GM21786 (cell line): ENCODE measurements around the gene TFPT.

Experiments used
- ATAC-seq: cut with Tn5 transposase; IDR thresholded peaks from one replicate; pipeline ENCODE4 v1.9.1; 2021; ENCODE audit not compliant: unreplicated experiment

The TFPT gene, protein sequence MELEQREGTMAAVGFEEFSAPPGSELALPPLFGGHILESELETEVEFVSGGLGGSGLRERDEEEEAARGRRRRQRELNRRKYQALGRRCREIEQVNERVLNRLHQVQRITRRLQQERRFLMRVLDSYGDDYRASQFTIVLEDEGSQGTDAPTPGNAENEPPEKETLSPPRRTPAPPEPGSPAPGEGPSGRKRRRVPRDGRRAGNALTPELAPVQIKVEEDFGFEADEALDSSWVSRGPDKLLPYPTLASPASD

DNA sequence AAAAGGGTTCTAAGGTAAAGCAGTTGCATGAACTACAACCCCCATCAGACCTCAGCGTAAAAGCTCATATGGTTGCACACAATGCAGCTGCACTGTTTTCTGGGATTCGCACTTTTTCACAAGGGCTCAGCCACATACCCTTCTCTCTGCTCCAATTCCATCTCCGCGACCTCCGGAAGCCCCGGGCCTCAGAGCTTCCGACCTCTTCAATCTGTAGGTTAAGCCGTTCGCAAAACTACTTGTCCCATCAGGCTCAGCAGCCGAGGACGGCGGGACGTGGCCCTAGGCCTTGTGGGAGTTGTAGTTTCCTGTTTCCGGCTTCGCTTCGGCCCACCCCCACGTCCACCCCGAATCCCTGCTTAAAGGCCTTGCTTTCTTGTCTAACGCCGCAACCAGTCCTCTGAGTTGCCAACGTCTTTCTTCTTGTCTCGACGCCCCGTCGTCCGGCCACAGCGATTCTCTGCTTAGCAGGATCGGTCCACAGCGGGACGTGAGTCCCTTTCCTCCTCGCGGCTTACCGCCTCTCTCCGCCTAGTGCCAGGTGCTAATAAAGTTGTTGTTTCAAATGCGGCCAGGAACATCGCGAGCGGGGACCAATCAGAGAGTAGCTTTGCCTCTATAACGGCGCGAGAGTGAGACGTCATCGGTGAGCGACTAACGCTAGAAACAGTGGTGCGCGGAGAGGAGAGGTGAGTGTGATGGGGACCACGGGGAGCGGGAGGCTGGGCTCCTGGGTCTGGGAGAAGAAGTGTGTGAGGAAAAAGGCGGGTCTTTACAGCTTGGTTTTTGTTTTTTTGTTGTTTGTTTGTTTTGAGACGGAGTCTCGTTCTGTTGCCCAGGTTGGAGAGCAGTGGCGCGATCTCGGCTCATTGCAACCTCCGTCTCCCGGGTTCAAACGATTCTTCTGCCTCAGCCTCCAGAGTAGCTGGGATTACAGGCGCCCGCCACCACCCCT is at the start of gene TFPT, which contains the start of gene PRPF31:
Gene TFPT, minus strand, starts transcription at position 549 of the 955 bp plus-strand sequence. Its CDS starts 388 bp downstream, at position 161.
Gene PRPF31, plus strand, starts transcription at position 646 of the 955 bp plus-strand sequence. CDS start 2,525 bp downstream, outside the sequence.
- peak; percentile 76 for ATAC-seq

DNA sequence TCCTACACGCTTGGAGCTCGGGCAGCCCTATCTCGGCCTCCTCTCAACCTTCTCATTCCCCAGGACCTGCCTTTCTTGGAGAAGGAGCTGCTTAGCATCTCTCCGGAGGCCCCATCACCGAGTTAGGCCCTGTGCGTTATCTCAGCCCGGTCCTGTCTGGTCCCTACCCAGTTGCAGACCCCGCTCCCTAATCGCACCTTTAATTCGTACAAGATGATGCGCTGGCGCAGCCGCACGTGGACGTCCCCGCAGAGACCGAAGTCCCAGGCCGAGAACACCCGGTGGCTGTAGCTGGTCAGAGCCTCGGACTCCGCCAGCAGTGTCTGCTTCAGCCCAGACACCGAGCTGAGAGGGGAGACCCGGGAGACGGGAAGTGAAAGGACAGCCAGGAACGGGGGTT is 49.8 kb upstream of the TFPT start:
- ATAC-seq: no peak

DNA sequence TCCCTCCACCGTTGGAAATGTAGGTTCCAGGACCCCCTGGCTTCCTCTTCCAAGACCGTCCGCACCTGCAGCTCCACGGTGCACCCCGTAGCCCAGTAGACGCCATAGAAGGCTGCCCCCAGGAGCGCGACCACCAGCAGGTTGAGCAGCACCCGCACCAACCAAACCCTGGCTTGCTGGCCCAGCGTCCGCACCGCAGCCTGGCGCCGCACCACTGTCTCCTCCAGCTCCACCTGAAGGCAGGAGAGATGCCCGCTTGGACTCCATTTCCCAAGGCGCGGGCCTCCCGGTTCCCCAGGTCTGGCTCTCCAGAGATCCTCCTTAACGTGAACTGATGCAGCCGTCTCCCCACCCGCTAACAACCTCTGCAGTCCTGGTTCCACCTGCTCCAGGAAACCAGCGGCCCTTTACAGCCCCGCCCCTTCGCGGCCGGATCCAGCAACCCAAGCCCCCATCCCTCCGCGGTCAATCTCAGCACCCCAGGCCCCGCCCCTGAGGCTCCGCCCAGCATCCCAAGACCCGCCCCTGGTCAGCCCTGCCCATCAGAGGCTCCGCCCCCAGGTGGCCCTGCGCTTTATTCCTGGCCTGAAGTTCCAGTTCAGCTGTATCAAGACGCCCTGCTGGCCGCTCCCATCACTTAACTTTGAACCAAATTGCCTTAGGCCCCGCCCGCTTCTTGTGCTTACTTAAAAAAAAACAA is 49.1 kb upstream of the TFPT start:
- ATAC-seq: no peak

DNA sequence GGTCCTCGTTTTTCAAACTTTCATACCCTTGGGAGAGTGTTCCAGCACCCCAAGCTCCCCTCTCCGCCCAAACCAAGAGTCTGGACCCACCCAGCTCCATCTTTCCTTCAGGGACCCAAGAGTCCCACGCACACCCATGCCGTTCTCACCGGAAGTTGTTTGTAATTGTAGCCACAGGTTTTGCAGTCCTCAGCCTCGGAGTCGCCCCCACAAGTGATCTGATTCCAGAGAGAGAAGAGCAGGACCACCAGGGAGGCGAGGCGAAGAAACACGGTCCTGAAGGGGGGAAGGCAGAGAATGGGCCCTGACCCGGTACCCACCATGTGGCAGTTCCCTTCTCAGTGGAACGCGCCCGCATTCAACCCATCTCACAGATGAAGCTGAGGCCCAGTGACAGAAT is 47.4 kb upstream of the TFPT start:
- ATAC-seq: no peak

DNA sequence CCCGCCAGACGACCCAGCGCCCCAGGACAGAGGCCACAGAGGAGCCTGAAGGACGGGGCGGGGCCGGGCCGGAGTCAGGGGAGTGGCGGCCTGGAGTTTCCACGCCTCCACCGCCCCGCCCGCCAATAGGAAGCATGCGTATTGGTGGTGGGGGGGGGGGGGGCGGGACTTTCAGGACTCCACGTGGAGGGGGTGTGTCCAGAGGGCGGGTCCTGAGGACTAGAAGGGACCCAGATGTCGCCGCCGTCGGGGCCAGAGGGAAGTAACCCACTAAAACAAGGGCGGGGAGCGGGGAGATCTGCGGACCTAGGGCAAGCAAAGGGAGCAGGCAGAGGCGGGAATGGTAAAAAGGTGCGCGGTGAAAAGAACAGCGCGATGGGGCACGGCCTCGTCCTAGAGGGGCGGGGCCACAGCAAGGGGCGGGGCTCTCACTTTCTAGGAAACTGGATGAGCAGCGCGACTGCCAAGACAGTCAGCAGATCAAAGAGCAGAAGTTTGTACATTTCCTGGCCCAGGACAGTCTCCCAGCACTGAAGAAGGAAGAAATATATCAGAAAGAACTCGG is 46.9 kb upstream of the TFPT start:
- no peak for ATAC-seq

DNA sequence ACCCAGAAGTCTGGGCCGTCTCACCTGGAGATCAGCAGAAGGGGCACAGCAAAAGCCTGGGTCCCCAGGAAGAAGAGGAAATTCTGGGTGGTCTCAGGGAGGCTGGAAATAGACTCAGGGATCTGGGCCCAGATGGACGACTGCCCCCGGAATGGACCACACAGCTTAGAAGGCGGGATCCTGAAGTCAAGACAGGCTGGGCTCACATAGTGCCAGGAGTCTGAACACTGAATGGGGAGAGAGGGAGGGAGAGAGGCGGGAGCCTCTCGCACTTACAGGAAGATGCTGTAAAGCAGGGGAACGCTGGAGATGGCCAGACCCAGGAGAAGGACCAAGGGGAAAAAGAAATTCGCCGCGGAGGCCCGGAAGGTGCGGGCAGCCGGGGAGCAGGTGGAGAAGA is 45.4 kb upstream of the TFPT start:
- no peak for ATAC-seq

DNA sequence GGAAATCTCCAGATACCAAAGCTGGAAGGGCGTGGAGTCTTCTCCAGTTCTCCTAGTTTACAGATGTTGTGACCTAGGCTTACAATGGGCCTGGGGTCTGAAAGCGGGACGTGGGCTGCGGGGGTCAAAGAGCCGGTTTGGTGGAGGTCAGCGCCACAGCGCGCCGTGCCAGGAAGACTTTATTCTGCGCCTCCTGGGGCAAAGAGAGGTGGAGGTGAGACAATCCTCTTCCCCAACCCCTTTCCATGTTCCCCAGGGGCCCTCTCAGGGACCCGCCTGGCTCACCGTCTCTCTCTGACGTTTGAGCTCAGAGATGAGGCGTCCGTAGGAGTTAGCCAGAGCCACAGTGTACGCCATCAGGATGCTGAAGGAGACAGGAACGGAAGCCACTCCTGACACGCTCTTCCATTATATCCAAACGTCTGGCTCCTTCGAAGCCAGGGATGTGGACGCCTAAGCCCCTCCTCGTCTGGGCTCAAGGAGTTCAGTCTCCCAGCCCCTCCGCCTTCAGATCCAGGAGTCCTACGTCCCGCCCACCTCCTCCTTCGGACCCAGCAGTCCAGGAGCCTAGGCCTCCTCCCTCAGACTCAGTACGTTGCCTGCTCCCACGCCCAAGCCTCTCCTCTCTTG is 44.8 kb upstream of the TFPT start:
- no peak for ATAC-seq

DNA sequence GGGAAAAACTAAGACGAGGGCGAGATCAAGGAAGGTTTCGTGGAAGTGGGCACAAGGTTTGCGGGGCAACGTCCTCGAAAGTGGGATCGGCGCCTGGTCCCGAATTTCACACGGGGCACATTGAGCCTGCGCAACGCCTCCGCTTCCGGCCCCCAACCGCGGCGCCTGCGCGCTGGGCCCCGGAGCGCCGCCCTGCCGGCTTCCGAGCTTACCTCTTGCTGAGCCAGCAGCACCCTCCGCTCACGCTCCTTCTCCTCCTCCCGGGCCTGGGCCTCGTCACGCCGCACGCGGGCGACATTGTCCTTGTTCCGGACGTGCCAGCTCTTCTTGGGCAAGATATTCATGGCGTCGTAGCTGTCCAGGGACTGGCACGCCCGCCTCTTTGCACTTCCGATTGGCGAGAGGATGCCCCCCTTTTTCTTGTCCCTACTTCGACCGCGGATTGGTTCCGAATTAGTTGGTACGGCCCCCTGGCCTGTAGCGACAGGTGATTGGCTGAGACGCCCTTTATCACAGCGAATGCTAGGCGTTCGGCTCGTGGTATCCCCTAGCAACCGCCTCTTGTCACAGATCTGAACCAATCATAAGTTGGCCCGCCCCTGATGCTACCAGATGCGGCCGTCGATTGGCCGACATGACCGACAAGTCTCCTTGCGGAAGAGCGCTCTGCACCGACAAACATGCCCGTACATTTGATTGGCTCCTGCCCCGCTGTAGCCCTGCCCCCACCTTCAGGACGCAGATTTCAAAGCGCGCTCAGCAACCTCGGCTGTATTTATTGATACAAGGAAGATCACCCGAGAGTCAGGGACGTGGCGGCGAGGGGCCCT is 44.1 kb upstream of the TFPT start, which contains the start of gene LENG1:
Gene LENG1, minus strand, starts transcription at position 370 of the 830 bp plus-strand sequence. Its CDS starts 26 bp downstream, at position 344.
- peak; percentile 90 for ATAC-seq

DNA sequence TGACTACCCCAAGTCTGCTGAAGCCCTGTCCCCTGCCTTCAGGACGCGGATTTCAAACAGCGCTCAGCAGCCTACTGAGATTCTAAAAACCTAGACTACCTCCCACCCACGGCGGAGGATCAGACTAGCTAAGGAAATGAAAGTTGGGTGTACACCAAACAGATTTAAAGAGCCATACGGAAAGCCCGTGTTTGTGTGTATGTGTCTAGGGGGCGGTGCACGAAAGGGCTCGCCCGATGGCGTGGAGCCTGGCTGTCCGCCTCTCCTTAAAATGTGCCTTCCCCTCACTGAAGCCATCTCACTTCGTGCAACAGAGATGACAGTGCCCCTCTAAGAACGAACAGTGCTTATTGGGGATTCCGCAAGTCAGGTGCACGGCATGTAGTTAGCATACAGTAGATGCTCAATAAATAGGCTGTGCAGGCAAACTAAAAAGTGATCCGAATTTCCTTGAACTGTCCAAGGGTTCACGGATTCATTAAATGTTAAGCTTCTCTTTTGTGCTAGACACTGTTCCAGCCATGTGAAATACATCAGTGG is 43.4 kb upstream of the TFPT start:
- no peak for ATAC-seq

DNA sequence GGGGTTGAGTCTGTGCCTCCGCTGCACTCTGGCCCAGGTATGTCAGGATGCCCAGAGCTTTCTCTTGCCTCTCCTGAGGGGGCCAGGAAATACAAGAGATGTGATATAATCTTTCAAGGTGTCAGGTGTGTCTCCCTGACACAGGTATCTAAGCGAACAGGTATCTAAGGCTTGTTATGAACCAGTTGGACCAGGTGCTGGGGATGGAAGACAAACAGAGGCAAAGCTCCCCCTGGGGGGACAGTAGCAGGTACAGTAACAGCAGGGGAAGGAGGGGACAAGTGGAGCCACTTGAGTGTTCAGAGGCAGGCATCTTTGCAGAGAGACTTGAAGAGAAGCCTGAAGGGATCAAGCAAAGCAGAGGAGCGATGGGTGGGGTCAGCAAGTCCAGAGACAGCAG is 41.5 kb upstream of the TFPT start:
- no peak for ATAC-seq

DNA sequence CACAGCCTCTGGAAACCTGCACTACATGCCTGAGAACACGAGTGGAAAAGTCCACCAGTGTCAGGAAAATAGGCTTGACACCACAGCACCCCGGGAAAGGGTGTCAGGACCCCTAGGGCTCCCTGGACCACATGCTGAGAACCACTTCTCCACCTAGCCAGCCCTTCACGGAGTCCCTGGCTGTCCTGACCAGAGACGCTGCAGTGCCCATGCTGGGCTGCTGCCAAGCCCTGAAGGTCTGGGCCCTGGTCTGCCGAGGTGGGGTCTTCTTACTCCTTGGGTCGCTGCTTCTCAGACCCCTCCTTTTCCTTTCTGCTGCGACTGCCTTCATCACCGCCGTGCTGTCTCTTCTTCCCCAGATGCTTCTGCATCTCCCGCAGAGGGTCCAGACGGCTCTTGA is 41.0 kb upstream of the TFPT start:
- ATAC-seq: no peak

DNA sequence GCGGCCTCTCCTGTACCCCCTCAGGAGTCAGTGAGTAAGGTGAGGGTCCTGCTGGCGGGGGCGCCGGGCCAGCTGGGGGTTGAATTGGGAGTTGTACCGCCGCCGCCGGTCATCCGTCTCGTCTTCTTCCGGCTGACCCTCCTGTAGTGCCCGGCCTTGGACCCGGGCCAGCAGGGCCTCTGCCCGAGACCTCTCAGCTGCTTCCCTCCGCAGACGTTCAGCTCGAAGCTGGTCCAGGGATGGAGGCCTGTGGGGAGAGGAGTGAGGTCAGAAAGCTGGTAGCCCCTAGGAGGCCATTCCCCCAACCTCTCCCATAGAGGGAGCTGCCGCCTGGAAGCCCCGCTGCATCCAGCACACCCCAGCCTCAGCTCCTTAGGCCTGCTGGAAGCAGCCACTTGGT is 40.2 kb upstream of the TFPT start:
- ATAC-seq: no peak

DNA sequence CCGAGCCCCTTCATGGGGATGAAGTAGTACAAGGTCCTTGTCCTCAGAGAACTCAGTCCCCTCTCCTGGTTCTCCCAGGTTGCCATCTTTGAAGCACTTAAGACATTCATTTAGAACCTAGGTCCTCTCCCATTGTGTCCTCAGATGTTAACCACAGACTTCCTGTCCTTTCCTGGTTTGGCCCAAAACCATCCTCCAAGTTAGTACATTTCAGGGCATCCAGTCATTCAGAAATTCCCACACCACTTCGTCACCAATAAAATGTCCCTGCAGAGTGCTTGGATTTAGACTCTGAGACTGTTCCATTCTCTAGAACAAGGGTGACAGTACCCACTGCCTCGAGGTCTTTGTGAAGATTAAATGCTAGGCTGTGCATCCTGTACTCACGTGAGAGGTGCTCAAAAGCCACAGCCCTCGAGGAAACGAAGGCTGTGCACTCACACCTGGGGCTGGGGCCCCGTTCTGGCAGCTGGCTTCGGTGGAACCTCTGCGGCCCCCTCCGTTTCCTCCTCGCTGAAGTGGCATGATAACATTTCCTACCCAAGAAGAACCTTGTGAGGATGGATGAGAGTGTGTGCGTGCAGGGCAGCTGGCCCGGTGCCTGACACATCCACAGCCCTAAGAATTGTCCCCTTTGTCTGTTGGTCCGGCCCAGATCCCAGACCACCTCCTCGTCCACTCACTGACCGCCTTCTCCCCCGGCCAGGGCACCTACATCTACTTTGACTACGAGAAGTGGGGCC is 39.3 kb upstream of the TFPT start:
- no peak for ATAC-seq

DNA sequence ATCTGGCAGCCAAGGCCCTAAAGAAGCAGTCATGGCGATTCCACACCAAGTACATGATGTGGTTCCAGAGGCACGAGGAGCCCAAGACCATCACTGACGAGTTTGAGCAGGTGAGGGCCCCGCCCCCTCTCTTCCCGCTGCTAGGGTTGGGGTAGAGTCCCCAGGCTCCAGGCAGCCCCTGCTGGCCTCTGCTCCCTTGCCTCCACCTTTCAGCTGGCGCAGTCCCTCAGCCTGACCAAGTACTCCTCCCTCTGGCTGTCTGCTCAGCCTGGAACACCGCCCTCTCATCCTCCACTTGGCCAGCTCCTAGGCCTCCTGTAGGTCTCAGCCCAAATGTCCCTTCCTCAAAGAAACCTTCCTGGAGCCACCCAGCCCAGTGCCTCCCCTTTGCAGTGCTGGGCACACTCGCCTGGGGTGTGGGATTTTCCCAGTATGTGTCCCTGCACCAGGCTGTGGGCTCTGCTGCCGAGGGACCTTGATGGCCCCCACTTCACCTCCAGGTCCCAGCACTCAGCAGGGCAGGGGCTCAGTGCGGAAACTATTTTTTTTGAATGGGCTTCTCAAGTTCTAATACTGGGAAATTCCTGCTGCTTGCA is 38.4 kb upstream of the TFPT start:
- no peak for ATAC-seq

DNA sequence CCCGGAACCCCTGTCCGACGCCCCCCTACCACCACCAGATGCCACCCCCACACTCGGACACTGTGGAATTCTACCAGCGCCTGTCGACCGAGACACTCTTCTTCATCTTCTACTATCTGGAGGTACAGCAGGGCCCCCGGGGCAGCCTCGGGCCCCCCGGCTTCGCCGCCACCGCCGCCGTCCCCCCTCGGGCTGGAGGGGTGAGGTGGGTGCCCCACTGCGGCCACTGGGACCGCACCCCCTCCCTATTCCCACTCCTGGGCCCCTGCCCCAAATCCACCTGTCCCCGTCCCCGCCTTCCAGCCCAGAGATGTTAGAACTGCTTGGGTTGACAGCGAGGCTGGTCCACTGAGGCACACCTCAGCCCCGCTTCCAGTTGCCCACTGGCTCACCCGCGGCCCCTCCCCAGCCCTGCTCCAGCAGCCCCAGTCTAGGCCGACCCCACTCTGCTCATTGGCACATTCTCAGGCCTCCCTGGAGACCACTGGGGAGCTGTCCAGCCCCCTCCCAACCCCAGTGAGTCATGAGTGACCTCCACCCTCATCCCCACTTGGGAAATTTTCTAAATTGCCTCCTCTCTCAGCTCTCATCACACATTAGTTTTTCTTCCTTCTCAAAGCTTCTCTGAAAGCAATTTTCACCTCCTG is 37.5 kb upstream of the TFPT start:
- ATAC-seq: no peak

DNA sequence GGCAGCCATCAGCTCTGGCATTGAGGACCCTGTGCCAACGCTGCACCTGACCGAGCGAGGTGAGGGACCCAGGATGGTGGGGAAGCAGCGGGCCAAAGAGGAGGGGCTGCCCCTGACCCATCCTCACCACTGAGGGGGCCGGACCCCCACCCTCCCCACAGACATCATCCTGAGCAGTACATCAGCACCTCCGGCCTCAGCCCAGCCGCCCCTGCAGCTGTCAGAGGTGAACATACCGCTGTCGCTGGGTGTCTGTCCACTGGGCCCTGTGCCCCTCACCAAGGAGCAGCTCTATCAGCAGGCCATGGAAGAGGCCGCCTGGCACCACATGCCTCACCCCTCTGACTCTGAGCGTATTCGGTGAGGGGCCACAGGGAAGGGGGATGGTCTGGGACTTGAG is 36.8 kb upstream of the TFPT start:
- ATAC-seq: no peak

DNA sequence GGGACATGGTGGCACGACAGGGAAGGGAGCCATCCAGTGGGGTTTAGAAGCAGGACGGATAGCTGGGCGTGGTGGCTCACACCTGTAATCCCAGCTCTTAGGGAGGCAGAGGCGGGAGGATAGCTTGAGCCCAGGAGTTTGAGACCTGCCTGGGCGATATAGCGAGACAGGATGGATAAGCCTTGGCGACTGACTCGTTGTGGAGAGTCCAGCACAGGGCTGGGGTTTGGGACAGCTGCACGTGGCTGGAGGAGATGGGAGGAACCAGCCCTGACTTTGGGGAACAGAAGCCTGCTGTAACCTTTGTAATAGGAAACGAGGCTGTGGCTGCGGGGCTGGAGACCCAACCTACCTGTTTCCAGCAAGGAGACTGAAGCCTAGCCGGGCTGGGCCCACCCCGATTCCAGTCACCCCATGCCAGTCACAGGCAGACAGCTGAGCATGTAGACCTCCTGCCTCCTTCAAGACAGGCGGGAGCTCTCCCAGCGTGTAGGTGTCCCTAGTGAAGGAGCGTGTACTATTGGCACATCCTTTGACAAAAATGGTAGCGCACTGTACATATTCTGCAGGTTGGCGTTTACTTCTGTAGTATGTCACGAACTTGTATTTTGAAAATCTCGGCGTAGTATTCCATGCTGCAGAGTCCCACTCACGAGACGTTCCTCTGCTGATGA is 36.0 kb upstream of the TFPT start:
- no peak for ATAC-seq
